Measurements from ENCODE around the gene STRADA. TPM values are rescaled to one million over a fixed set of nuclear protein-coding genes. Genes with fewer than 3 reads are reported as not detected.
A peak's percentile ranks its signal among the peaks of the same experiment; 100 is the strongest.

Gene STRADA
- total RNA-seq, 3 donors from 2014 or later, result 29.1 to 34.0 (median 29.6) TPM

DNA sequence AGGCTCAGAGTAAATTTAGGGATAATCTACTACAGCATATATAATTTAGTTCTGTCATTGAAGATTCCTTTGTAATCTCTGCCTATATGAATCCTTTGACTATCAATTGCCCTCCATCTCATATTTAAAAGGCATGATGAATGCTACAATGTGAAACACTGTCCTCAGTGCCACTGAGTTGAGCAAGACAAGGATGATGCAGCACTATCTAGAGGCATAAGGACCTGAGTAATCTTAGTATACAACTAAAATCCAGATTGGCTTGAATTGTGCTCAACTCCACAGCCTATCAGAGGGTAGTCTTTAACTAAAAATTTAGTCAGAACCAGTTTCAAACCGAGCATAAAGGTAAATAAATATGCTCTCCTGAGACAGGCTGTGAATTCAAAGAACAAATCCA is 11.6 kb upstream of the STRADA start:
- no peak for DNase-seq
- intact Hi-C loops (cut with DNase I, micrococcal nuclease), result no loop called here
- Histone ChIP-seq H3K36me3 (ENCODE audit: low read depth) (no peaks in the 10 kb centered on the region), H3K4me1 (ENCODE audit: low read depth) (no peaks in the 10 kb centered on the region), H3K4me3 (no peak overlapping the region), H3K9me3 (no peaks in the 10 kb centered on the region)
- no peak for ATAC-seq
- TF ChIP-seq CTCF (IDR thresholded peaks at IDR 0.05), result no peak

DNA sequence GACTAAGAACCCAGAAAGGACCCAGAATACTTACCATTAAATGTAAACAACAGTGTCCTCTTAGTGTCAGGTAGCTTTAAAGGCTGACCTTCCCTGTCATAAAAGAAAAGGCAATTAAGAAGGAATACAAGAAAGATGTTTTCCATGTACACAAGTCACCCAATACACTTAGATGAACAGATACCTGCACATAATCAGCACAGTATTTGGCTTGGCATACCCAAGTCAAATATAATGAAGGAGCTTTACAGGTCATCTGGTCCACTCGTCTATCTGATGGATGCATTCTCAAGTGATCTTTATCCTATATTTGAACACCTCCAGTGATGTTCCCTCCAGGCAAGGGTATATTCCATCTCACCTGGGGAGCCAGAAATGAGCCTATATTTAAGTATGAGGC is 11.1 kb upstream of the STRADA start:
- H3K36me3 ChIP-seq (ENCODE audit: low read depth), result no peaks in the 10 kb centered on the region
- intact Hi-C loops (cut with DNase I, micrococcal nuclease), result no loop called here
- no peak for TF ChIP-seq CTCF (IDR thresholded peaks at IDR 0.05)
- H3K4me1 ChIP-seq (ENCODE audit: low read depth), result no peaks in the 10 kb centered on the region
- DNase-seq (no peak), ATAC-seq (no peak)
- no peak overlapping the region for H3K4me3 ChIP-seq
- H3K9me3 ChIP-seq, result no peaks in the 10 kb centered on the region

GRCh38 chr17:63751806-63752205 is 10.2 kb upstream of the STRADA start:
- no peaks in the 10 kb centered on the region for H3K4me1 ChIP-seq (ENCODE audit: low read depth)
- intact Hi-C loops (cut with DNase I, micrococcal nuclease), result no loop called here
- no peak overlapping the region for H3K4me3 ChIP-seq
- no peaks in the 10 kb centered on the region for H3K9me3 ChIP-seq
- DNase-seq (no peak), ATAC-seq (no peak)
- H3K36me3 ChIP-seq (ENCODE audit: low read depth), result no peaks in the 10 kb centered on the region
- TF ChIP-seq CTCF (IDR thresholded peaks at IDR 0.05), result no peak

DNA sequence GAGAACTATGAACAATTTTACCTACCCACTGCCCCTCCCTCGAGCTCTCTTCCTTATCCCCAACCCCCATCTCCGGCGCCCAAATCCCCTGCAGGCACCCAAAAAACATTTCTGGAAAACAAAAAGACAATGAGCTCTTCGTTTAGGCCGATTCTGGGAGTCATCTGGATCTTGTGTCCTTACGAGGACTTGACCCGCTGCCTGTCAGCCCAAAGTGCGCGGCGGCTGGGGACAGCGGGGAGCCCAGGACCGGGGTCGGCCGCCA is 524 bp downstream of the STRADA start:
- intact Hi-C loops (cut with DNase I, micrococcal nuclease), result no loop called here
- Histone ChIP-seq H3K4me1 (ENCODE audit: low read depth) (peaks cover 8% of the 10 kb centered on the region), H3K4me3 (peak overlapping the region; percentile 67), H3K9me3 (no peaks in the 10 kb centered on the region), H3K36me3 (ENCODE audit: low read depth) (peaks cover 4% of the 10 kb centered on the region)
- DNase-seq (no peak), ATAC-seq (peak; percentile 39)
- TF ChIP-seq CTCF (IDR thresholded peaks at IDR 0.05), result no peak

- DNase-seq (no peak), ATAC-seq (no peak)
- Histone ChIP-seq H3K36me3 (ENCODE audit: low read depth) (peaks cover 4% of the 10 kb centered on the region), H3K9me3 (no peaks in the 10 kb centered on the region), H3K4me3 (peak overlapping the region; percentile 67), H3K4me1 (ENCODE audit: low read depth) (peaks cover 8% of the 10 kb centered on the region)
- intact Hi-C loops (cut with DNase I, micrococcal nuclease), result no loop called here
- no peak for TF ChIP-seq CTCF (IDR thresholded peaks at IDR 0.05)
Measured at GRCh38 chr17:63740464-63741142, 996 bp downstream of the STRADA start.

GRCh38 chr17:63735691-63736090 is 5.9 kb downstream of the STRADA start:
- Histone ChIP-seq H3K4me1 (ENCODE audit: low read depth) (peaks cover under 1% of the 10 kb centered on the region), H3K9me3 (no peaks in the 10 kb centered on the region), H3K4me3 (no peak overlapping the region), H3K36me3 (ENCODE audit: low read depth) (no peaks in the 10 kb centered on the region)
- intact Hi-C loops (cut with DNase I, micrococcal nuclease), result no loop called here
- DNase-seq, result no peak
- no peak for ATAC-seq
- TF ChIP-seq CTCF (IDR thresholded peaks at IDR 0.05), result no peak

Data from mucosa of descending colon (tissue), 3 donors.